Bronchial epithelial cell (primary cell): ENCODE measurements around the gene RNASE1. TPM values are rescaled to one million over a fixed set of nuclear protein-coding genes. Genes with fewer than 3 reads are reported as not detected.

ENCODE experiments used
- DNase-seq: peaks from one replicate; pipeline ENCODE4 v3.0.0-alpha.2; 2010; ENCODE audit warnings: low read depth
- FAIRE-seq: peaks from 2 replicates; lab custom pipeline; 2011; peaks lifted over from hg19 to GRCh38; lab: Jason Lieb, UNC
- H3K27me3 ChIP-seq: 2 replicates; pipeline ENCODE4 v1.5.1; 2011; ENCODE audit warnings: low read length; ENCODE audit not compliant: control insufficient read depth, insufficient read depth
- H3K36me3 ChIP-seq: 2 replicates; pipeline ENCODE4 v1.5.1; 2011; ENCODE audit warnings: low read length; ENCODE audit not compliant: control insufficient read depth, insufficient read depth
- H3K4me3 ChIP-seq: 2 replicates; pipeline ENCODE4 v1.5.1; 2011; ENCODE audit warnings: mild to moderate bottlenecking, low read depth, low read length, control low read depth
- total RNA-seq: library from RNA; depleted of rRNA; stranded (reverse); fragments of >200 nt; gene quantifications from 2 replicates; pipeline ENCODE4 v1.2.1, GENCODE V29; 2014
- TF ChIP-seq, protein P1 (sequence below): IDR thresholded peaks from 2 replicates; pipeline ENCODE4 v1.5.1; 2011; ENCODE audit warnings: mild to moderate bottlenecking, moderate library complexity, low read length, control low read depth, inconsistent platforms; ENCODE audit not compliant: insufficient read depth, severe bottlenecking

RNASE1 gene
- not detected in 2 replicates for total RNA-seq

DNA sequence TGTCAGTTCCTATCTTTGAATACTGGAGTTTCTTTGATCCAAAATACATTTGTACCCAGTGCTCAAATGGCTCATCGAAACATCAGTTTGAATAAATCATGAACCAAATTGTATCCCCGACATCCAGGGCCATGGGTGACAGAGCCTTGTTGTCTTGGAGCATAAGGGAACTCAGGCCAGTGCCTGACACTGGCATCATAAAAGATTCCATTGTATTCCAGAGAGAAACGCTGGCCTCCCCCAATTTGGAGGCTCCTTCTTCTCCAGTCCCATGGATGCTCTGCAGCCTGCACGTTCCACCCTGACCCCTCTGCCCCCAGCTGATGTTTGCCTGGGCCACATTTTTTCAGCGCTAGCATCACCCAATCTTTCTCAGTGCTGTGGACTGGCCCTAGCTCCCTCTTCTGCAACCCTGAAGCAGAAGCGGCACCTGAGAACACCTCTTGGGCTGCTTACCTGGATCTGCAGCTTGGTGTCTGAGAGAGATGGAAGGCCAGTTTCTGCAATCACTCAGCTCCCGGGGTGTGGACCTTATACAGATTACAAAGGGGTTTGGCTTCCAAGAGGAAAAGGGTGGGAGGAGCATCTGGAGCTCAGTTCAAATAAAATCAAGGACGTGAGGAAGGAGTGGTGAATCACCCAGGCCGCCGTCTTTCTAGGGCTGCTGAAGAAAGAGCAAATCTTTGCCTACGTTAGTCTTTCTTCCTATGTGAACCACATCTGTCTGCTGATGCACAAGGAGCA is at the start of gene RNASE1:
TSS of gene RNASE1 (minus strand) at position 504 of the 744 bp plus-strand sequence. CDS start 776 bp downstream, outside the sequence.
- TF ChIP-seq, protein P1, sequence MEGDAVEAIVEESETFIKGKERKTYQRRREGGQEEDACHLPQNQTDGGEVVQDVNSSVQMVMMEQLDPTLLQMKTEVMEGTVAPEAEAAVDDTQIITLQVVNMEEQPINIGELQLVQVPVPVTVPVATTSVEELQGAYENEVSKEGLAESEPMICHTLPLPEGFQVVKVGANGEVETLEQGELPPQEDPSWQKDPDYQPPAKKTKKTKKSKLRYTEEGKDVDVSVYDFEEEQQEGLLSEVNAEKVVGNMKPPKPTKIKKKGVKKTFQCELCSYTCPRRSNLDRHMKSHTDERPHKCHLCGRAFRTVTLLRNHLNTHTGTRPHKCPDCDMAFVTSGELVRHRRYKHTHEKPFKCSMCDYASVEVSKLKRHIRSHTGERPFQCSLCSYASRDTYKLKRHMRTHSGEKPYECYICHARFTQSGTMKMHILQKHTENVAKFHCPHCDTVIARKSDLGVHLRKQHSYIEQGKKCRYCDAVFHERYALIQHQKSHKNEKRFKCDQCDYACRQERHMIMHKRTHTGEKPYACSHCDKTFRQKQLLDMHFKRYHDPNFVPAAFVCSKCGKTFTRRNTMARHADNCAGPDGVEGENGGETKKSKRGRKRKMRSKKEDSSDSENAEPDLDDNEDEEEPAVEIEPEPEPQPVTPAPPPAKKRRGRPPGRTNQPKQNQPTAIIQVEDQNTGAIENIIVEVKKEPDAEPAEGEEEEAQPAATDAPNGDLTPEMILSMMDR: no peak
- DNase-seq (peak; percentile 80), FAIRE-seq (no peak)
- Histone ChIP-seq H3K4me3 (no peak within 1 kb of the TSS), H3K36me3 (no peaks in the 10 kb centered on the region), H3K27me3 (no peaks in the 10 kb centered on the region)

DNA sequence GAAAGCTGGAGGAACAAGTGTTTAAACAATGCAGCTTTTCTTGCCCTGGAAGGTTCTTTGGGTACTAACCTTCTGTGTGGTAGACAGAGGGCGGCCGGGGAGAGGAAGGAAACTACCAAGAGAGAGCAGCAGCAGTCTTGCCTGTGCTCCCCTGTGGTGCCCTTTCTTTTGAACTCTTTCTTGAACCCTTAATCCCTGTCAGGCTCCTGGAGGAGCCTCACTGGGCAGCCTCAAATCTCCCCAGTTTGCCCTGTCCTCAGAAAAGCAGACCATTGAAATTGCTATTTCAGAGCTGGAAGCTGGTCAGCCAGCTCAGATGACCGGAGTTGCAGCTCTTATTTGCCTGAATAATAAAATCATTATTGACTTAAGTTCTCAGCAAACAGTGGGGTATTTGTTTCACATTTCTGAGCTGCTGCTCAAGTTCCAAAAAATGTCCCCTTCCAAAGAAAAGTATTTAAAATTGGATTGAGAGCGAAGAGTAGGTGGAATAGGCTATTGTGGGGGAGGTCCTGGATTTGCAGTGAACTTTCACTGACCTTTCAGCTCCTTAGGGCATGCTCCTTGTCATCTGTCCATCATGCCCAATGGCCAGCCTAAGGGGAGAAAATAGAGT is 46.4 kb upstream of the RNASE1 start:
- Histone ChIP-seq H3K27me3 (peaks cover 2% of the 10 kb centered on the region), H3K36me3 (no peaks in the 10 kb centered on the region), H3K4me3 (no peak overlapping the region)
- DNase-seq (no peak), FAIRE-seq (no peak)
- TF ChIP-seq, protein P1: no peak

DNA sequence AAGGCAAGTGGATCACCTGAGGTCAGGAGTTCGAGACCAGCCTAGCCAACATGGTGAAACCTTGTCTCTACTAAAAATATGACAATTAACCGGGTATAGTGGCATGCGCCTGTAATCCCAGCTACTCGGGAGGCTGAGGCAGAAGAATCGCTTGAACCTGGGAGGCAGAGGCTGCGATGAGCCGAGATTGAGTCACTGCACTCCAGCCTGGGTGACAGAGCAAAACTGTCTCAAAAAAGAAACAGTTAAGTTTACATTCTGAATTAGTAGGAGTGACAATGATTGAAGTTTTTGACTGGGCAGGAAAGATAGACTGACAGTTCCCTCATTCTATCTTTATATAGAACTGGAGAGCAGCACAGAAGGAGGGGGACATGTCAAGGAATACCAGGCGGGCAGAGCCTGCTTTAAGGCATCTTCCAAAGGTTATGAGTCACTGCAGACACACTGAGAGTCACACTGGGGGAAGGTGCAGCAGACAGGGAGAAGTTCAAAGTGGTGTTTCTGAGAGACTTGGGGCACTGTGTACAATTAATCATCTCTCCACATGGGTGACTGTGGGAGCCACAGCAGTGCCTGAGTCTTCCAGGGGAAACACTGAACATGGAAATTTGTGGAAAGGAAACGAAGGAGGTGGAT is 45.8 kb upstream of the RNASE1 start:
- DNase-seq (peak; percentile 86), FAIRE-seq (no peak)
- H3K27me3 ChIP-seq: no peaks in the 10 kb centered on the region

DNA sequence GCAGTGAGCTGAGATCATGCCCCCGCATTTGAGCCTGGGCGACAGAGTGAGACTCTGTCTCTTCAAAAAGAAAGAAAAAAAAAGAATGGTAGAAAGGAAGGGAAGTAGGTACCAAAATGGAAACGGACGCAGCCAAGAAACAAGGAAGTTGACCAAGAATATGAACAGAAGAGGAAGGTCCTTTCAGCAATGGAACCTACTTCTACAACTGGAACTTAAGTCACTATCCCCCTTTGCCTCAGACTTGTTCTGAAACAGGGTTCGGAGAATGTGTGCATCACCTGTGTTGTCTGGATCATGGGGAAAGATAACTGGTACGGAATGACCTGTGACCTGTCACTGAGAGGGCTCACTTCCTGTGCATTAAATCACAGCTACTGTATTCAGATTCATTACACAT is 43.9 kb upstream of the RNASE1 start:
- Histone ChIP-seq H3K27me3 (no peaks in the 10 kb centered on the region), H3K36me3 (no peaks in the 10 kb centered on the region), H3K4me3 (no peak overlapping the region)
- DNase-seq (no peak), FAIRE-seq (no peak)
- TF ChIP-seq, protein P1: no peak

More for the DNA sequence above, 45.8 kb upstream of the RNASE1 start:
- Histone ChIP-seq H3K4me3 (no peak overlapping the region), H3K36me3 (no peaks in the 10 kb centered on the region)
- TF ChIP-seq, protein P1: no peak

DNA sequence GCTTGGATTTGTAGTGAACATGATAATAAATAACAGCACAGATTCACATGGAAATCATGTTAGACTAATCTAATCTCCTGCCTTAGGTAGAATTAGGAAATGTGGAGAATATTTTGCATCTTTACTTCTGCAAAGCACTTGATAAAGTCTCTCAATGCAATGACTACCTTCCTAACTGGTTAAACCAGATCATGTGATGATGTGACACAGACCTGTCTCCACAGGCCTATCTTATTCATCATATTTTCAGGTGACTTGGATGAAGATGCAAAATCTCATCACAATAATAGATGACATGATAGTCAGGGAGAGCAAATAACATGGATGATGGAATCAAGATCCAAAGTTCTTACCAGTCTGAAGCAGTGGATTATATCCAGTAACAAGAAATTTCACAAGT is 38.5 kb upstream of the RNASE1 start:
- TF ChIP-seq, protein P1: no peak
- Histone ChIP-seq H3K4me3 (no peak overlapping the region), H3K27me3 (no peaks in the 10 kb centered on the region), H3K36me3 (no peaks in the 10 kb centered on the region)
- DNase-seq (peak; percentile 69), FAIRE-seq (no peak)
